Endothelial cell of umbilical vein (primary cell): ENCODE results near the gene CSHL1. TPM values are rescaled to one million over a fixed set of nuclear protein-coding genes. Genes with fewer than 3 reads are reported as not detected.

ENCODE experiments used
- BruUV-seq: library from RNA; stranded (reverse); fragments of 400-500 nt; replicated peaks from 2 replicates; lab custom pipeline; 2021; lab: Mats Ljungman, UMichigan
- CTCF ChIA-PET: fragments of 300-600, 350-600 bp; sonication (Branson Sonifier 250); formaldehyde crosslinking; loops from one replicate; lab custom pipeline; 2021; ENCODE audit warnings: antibody characterized with exemption, inconsistent platforms; lab: Charles Lee
- POLR2A ChIA-PET: fragments of 300-600, 350-600 bp; sonication (Branson Sonifier 250); formaldehyde crosslinking; loops from one replicate; lab custom pipeline; 2021; ENCODE audit warnings: antibody characterized with exemption, inconsistent platforms; lab: Charles Lee
- DNase-seq: peaks from one replicate; pipeline ENCODE4 v3.0.0-alpha.2; 2011; ENCODE audit warnings: low read depth, low spot score
- FAIRE-seq: peaks from 2 replicates; lab custom pipeline; 2011; peaks lifted over from hg19 to GRCh38; lab: Jason Lieb, UNC
- H2AFZ ChIP-seq: 2 replicates; pipeline ENCODE4 v1.6.0; 2012; ENCODE audit warnings: low read depth, low read length, control low read depth, inconsistent platforms
- H3K27ac ChIP-seq: 2 replicates; pipeline ENCODE4 v1.5.1; 2011; ENCODE audit warnings: low read depth, mild to moderate bottlenecking, control low read depth, low read length, moderate library complexity; ENCODE audit not compliant: insufficient read depth
- H3K27me3 ChIP-seq, 2 experiments: 2 replicates each; pipeline versions ENCODE4 v1.6.0 to v1.6.1; 2011; ENCODE audit warnings: low read length in 2 of 2, mixed read lengths in 1 of 2; ENCODE audit not compliant: control insufficient read depth in 2 of 2, insufficient read depth in 2 of 2
- H3K36me3 ChIP-seq, 2 experiments: 2 replicates in 1 of 2; 3 replicates in 1 of 2; pipeline ENCODE4 v1.5.1; 2011; ENCODE audit warnings: low read length in 2 of 2, mild to moderate bottlenecking in 1 of 2, moderate library complexity in 1 of 2; ENCODE audit not compliant: control insufficient read depth in 2 of 2, insufficient read depth in 2 of 2; ENCODE audit errors: extremely low read depth in 1 of 2
- H3K4me1 ChIP-seq: 3 replicates; pipeline ENCODE4 v1.5.1; 2011; ENCODE audit warnings: mild to moderate bottlenecking, low read length; ENCODE audit not compliant: control insufficient read depth, insufficient read depth; ENCODE audit errors: extremely low read depth
- H3K4me2 ChIP-seq: 2 replicates; pipeline ENCODE4 v1.6.1; 2011; ENCODE audit warnings: low read length, control low read depth, mixed read lengths; ENCODE audit not compliant: insufficient read depth
- H3K4me3 ChIP-seq, 3 experiments: fragments of 200-600 bp in 1 of 3; sonication (generic), shearing (Covaris generic) in 1 of 3; replicated peaks in 1 of 3; 2 replicates each; pipeline ENCODE4 v1.5.1; 2011 to 2016; ENCODE audit warnings: control low read depth in 3 of 3, low read length in 3 of 3, mild to moderate bottlenecking in 2 of 3, inconsistent platforms in 1 of 3, low read depth in 1 of 3, moderate library complexity in 1 of 3; ENCODE audit not compliant: insufficient read depth in 1 of 3
- H3K79me2 ChIP-seq: 2 replicates; pipeline ENCODE4 v1.6.0; 2012; ENCODE audit warnings: low read length, inconsistent platforms; ENCODE audit not compliant: control insufficient read depth, insufficient read depth
- H3K9ac ChIP-seq: replicated peaks from 2 replicates; pipeline ENCODE3; 2011; ENCODE audit warnings: low read length, control low read depth; ENCODE audit not compliant: insufficient read depth; ENCODE audit errors: extremely low read depth
- H3K9me1 ChIP-seq: replicated peaks from 3 replicates; pipeline ENCODE4 v1.6.0; 2011; ENCODE audit warnings: mild to moderate bottlenecking, low read length; ENCODE audit not compliant: control insufficient read depth, insufficient read depth; ENCODE audit errors: extremely low read depth
- H3K9me3 ChIP-seq: replicated peaks from 2 replicates; pipeline ENCODE4 v1.5.1; 2012; ENCODE audit warnings: low read length, inconsistent platforms; ENCODE audit not compliant: control insufficient read depth, insufficient read depth
- H4K20me1 ChIP-seq: replicated peaks from 2 replicates; pipeline ENCODE3; 2011; ENCODE audit warnings: mild to moderate bottlenecking, low read length; ENCODE audit not compliant: control insufficient read depth, insufficient read depth; ENCODE audit errors: extremely low read depth
- EZH2 ChIP-seq: IDR thresholded peaks from 2 replicates; pipeline ENCODE4 v1.6.1; 2012; ENCODE audit warnings: borderline replicate concordance, low read depth, mild to moderate bottlenecking, moderate library complexity, low read length, inconsistent platforms; ENCODE audit not compliant: severe bottlenecking
- FOS ChIP-seq: IDR thresholded peaks from 2 replicates; pipeline ENCODE4 v1.6.1; 2011; ENCODE audit warnings: mild to moderate bottlenecking, low read length, moderate library complexity, borderline replicate concordance; ENCODE audit not compliant: insufficient read depth
- GATA2 ChIP-seq: IDR thresholded peaks from 2 replicates; pipeline ENCODE4 v1.7.0; 2011; ENCODE audit warnings: low read depth, mild to moderate bottlenecking, moderate library complexity, mixed read lengths, low read length; ENCODE audit not compliant: insufficient read length, insufficient read depth
- JUN ChIP-seq: IDR thresholded peaks from 2 replicates; pipeline ENCODE4 v1.6.1; 2011; ENCODE audit warnings: borderline replicate concordance, low read depth; ENCODE audit not compliant: insufficient read length, insufficient read depth
- MYC ChIP-seq: IDR thresholded peaks from one replicate; pipeline ENCODE4 v1.6.1; 2011; ENCODE audit warnings: mild to moderate bottlenecking, low read depth, low read length
- POLR2A ChIP-seq: IDR thresholded peaks from 2 replicates; pipeline ENCODE4 v1.6.1; 2012; ENCODE audit warnings: low read depth, mild to moderate bottlenecking, control low read depth, low read length
- POLR2AphosphoS5 ChIP-seq: IDR thresholded peaks from 2 replicates; pipeline ENCODE4 v1.6.1; 2012; ENCODE audit warnings: low read depth, mild to moderate bottlenecking, control low read depth, low read length, moderate library complexity; ENCODE audit not compliant: insufficient read depth
- dilution Hi-C: fragments of 300-500 bp; cut with MboI; formaldehyde crosslinking; loops from one replicate; pipeline ENCODE4 v1.15.0; 2019; ENCODE audit warnings: low sequenced_read_pairs; ENCODE audit not compliant: extremely low pct_ligation_motif_present
- intact Hi-C: fragments of 100-400 bp; cut with micrococcal nuclease; formaldehyde crosslinking; loops from one replicate; pipeline ENCODE4 v1.10.0; 2022
- polyA plus RNA-seq, 4 experiments: library from polyadenylated mRNA; depleted of rRNA in 3 of 4; stranded (reverse) in 3 of 4; unstranded in 1 of 4; fragments of >200 nt; gene quantifications; 2 replicates each; pipeline versions ENCODE4 v1.2.1 to v1.2.3, GENCODE V29; 2011 to 2012; ENCODE audit warnings: missing spikeins in 1 of 4
- total RNA-seq: library from RNA; stranded (reverse); gene quantifications from 2 replicates; pipeline ENCODE4 v1.2.3, GENCODE V29; 2021
- TF ChIP-seq, protein P1 (sequence below): IDR thresholded peaks from 2 replicates; pipeline ENCODE4 v1.6.1; 2011; ENCODE audit not compliant: insufficient read depth, insufficient read length
- TF ChIP-seq, protein P2 (sequence below), 2 donors: IDR thresholded peaks; 1 replicate in 1 of 2; 2 replicates in 1 of 2; pipeline ENCODE4 v1.5.1; 2011; ENCODE audit warnings: low read length in 2 of 2, mild to moderate bottlenecking in 2 of 2, moderate library complexity in 2 of 2, control low read depth in 1 of 2, inconsistent platforms in 1 of 2, low read depth in 1 of 2; ENCODE audit not compliant: insufficient read depth in 1 of 2; ENCODE audit errors: extremely low read depth in 1 of 2

The CSHL1 gene
- total and polyA plus RNA-seq, 2 donors (not counting 3 experiments of a cell fraction or from before 2014, with no cell fraction given): not detected

DNA sequence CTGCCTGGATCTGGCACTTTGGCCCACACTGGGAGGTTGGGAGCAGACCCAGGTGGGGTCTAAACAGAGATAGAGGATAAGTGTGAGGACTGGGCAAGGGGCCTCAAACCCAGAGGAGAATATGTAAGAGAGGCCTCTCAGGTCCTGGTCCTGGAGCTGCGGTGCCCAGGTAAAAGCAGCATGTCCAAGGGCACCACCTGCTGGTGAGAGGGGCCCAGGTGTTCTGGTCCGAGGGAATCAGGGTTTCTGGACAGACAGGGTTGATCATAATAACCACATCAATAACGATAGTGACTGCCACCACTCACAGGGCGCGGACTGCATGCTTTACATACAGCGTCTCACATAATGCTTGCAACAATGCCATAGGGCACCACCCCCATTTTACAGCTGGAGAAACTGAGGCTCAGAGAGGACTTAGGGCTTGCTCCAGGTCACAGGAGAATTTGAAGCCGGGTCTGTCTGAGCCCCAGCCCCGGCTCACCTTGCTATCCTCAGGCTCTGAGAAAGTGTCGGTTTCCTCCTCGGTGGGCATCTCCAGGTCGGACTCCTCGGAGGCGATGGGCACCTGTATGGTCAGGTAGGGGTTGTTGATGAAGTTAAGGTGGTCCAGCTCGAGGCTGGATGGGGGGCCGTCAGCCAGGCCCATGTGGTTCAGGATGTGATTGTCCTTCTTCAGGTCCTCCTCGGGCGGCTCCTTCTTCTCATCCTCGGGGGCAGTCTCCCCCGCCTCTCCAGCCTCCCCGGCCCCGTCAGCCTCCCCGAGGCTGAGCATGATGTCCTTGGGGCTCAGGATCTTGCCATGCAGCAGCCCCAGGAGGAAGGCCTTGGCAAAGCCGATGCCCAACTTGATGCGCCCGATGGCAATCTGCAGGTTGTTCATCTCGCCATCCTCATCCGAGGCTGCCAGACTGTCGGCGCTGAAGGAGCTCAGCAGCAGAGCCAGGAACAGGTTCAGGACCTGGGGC lies 40.2 kb upstream of the CSHL1 start:
- no peak overlapping the region for H3K4me3 ChIP-seq
- no peak for DNase-seq
- POLR2A ChIA-PET: no interaction called here
- H3K9ac ChIP-seq: no peak overlapping the region
- no TSS peak for BruUV-seq
- no peak overlapping the region for H3K4me2 ChIP-seq
- CTCF ChIA-PET: interaction anchor here (0.6 to 2.6 kb wide), 5 partner anchors 16 to 182 kb away, joined by 3 to 9 read pairs (median 7); no protein-coding TSS in a partner anchor
- H3K4me1 ChIP-seq: no peaks in the 10 kb centered on the region
- no peak overlapping the region for H2AFZ ChIP-seq
- H3K79me2 ChIP-seq: no peaks in the 10 kb centered on the region
- dilution Hi-C loops (no loop called here), intact Hi-C loops (no loop called here)
- no peaks in the 10 kb centered on the region for H3K9me1 ChIP-seq
- no peak overlapping the region for H3K27ac ChIP-seq
- no peaks in the 10 kb centered on the region for H4K20me1 ChIP-seq
- TF ChIP-seq GATA2 (no peak), JUN (no peak), POLR2AphosphoS5 (no peak), POLR2A (no peak), MYC (no peak), FOS (no peak), EZH2 (no peak)
- TF ChIP-seq, protein P1, sequence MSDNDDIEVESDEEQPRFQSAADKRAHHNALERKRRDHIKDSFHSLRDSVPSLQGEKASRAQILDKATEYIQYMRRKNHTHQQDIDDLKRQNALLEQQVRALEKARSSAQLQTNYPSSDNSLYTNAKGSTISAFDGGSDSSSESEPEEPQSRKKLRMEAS: no peak
- TF ChIP-seq, protein P2, sequence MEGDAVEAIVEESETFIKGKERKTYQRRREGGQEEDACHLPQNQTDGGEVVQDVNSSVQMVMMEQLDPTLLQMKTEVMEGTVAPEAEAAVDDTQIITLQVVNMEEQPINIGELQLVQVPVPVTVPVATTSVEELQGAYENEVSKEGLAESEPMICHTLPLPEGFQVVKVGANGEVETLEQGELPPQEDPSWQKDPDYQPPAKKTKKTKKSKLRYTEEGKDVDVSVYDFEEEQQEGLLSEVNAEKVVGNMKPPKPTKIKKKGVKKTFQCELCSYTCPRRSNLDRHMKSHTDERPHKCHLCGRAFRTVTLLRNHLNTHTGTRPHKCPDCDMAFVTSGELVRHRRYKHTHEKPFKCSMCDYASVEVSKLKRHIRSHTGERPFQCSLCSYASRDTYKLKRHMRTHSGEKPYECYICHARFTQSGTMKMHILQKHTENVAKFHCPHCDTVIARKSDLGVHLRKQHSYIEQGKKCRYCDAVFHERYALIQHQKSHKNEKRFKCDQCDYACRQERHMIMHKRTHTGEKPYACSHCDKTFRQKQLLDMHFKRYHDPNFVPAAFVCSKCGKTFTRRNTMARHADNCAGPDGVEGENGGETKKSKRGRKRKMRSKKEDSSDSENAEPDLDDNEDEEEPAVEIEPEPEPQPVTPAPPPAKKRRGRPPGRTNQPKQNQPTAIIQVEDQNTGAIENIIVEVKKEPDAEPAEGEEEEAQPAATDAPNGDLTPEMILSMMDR (IDR thresholded peaks at IDR 0.05; ENCODE audit: extremely low read depth in 1 of 2, insufficient read depth in 1 of 2, low read depth in 1 of 2, low read length in 2 of 2): no peak
- H3K36me3 ChIP-seq: no peaks in the 10 kb centered on the region
- no peaks in the 10 kb centered on the region for H3K27me3 ChIP-seq
- no peaks in the 10 kb centered on the region for H3K9me3 ChIP-seq
- no peak for FAIRE-seq
